ENCODE results near the gene LRRC7.

LRRC7 gene

DNA sequence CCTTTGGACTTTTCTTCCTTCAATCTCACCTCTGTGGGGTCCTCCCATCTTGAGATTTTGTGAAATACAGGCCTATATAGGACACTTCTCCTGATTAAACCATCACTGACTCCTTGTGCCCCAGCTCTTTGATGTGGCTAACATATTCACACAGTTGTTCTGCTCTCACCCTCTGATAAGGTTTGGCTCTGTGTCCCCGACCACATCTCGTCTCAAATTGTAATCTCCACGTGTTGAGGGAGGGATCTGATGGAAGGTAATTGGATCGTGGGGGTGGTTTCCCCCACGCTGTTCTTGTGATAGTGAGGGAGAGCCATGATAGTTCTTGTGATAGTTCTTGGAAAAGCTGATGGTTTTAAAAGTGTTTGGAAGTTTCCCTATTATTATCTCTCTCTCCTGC is 19.7 kb downstream of the LRRC7 start:
- no peak overlapping the region for H3K4me3 ChIP-seq (ENCODE audit: low read length)
- no peak for TF ChIP-seq CTCF (conservative IDR thresholded peaks at IDR 0.05; ENCODE audit: low read depth, low read length)
- no peak for DNase-seq (ENCODE audit: low read depth)

DNA sequence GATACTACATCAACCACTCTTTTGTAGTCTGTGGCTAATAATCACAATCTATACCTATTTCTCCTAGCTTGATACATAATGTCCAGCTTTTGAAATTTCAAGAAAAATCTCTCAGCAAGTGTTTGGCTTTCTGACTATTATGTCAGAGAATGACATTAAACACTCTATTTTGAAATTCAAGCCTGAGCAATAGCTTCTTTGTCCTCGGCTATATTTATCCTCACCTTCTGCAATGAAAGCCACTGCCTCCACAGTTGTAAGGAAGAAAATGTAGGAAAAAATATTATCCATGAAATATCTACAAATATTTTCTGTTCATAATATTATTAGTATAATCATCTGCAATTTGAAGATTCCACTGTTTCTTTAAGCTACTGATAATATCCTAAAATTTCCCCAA is 22.1 kb downstream of the LRRC7 start:
- H3K4me3 ChIP-seq (ENCODE audit: low read length): no peak overlapping the region
- DNase-seq (ENCODE audit: low read depth): no peak
- no peak for TF ChIP-seq CTCF (conservative IDR thresholded peaks at IDR 0.05; ENCODE audit: low read depth, low read length)

GRCh38 chr1:69592341-69592740 is 24.6 kb downstream of the LRRC7 start:
- DNase-seq (ENCODE audit: low read depth): no peak
- TF ChIP-seq CTCF (conservative IDR thresholded peaks at IDR 0.05; ENCODE audit: low read depth, low read length): no peak
- no peak overlapping the region for H3K4me3 ChIP-seq (ENCODE audit: low read length)

GRCh38 chr1:69595486-69595885 is 27.8 kb downstream of the LRRC7 start:
- no peak overlapping the region for H3K4me3 ChIP-seq (ENCODE audit: low read length)
- no peak for TF ChIP-seq CTCF (conservative IDR thresholded peaks at IDR 0.05; ENCODE audit: low read depth, low read length)
- no peak for DNase-seq (ENCODE audit: low read depth)

DNA sequence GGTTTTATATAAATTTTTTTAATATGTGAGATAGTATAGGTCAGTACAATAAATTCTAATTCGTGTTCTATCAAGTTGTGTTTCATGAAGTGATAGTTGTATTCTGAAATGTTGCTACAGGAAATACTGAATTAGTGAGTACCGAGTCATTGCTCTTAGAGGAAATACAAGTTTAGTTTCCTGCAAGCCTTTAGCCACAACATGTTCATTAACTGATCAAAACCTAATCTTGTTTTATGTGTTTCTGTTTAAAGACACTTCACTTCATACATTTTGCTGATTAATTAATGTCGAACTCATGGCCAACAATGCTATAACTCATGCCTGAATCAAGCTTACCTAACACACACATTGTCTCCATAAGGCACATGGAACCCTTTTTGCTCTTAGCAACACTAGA is 43.6 kb downstream of the LRRC7 start:
- DNase-seq (ENCODE audit: low read depth): no peak
- no peak for TF ChIP-seq CTCF (conservative IDR thresholded peaks at IDR 0.05; ENCODE audit: low read depth, low read length)
- H3K4me3 ChIP-seq (ENCODE audit: low read length): no peak overlapping the region

DNA sequence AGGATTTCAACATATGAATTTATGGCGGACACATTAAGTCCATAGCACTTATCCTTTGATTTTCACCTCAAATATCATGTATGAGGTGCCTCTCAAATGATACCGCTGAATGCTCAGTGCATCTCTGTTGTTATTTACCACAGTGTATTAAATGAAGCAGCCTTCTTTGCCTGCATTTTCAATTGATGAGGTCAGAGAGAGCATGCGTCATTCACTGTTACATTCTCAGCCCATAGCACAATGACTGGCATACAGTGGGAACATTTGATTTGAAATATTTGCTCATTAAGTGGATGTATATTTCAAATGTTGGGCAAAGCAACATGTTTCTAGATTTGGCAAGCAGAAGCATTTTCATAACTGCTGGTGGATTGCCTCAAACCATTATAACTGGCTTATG is 45.7 kb downstream of the LRRC7 start:
- DNase-seq (ENCODE audit: low read depth): peak; percentile 46
- no peak for TF ChIP-seq CTCF (conservative IDR thresholded peaks at IDR 0.05; ENCODE audit: low read depth, low read length)
- no peak overlapping the region for H3K4me3 ChIP-seq (ENCODE audit: low read length)

DNA sequence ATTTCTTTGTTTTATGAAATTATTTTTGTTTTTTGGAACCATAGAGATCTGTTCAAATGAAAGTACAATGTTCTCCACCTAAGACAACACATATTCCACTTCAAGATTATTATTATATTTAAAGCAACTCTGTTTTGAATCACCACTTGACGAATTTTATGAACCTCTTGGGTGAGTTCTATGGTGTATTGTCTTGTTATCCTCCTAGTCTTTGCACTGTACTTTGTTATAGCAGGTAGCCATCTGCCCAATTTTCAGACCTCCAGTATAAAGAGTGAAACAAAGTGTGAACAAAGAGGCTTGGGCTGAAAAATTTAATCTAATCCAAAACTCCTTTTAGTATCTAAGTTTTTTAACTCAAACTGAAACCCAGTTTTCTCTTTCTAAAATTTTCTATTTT is 71.0 kb downstream of the LRRC7 start:
- DNase-seq (ENCODE audit: low read depth): no peak
- no peak for TF ChIP-seq CTCF (conservative IDR thresholded peaks at IDR 0.05; ENCODE audit: low read depth, low read length)
- no peak overlapping the region for H3K4me3 ChIP-seq (ENCODE audit: low read length)
